Uterus (tissue), 4 donors: ENCODE results near the gene PI4K2A. TPM values are rescaled to one million over a fixed set of nuclear protein-coding genes. Genes with fewer than 3 reads are reported as not detected.
A peak's percentile ranks its signal among the peaks of the same experiment; 100 is the strongest.

Experiments
- DNase-seq, 2 donors: peaks; one replicate each; pipeline ENCODE4 v3.0.0-alpha.2; 2019 to 2020
- H3K27ac ChIP-seq, 2 donors: fragments of 200-600 bp; sonication (generic); 1 replicate in 1 of 2; 2 replicates in 1 of 2; pipeline ENCODE4 v1.5.1; 2016 to 2018
- H3K27me3 ChIP-seq, 2 donors: fragments of 200-600 bp; sonication (generic); one replicate each; pipeline ENCODE4 v1.5.1; 2018 to 2019; ENCODE audit warnings: control low read depth in 1 of 2
- H3K36me3 ChIP-seq, 2 donors: fragments of 200-600 bp; sonication (generic); one replicate each; pipeline ENCODE4 v1.5.1; 2019; ENCODE audit warnings: control low read depth in 1 of 2
- H3K4me1 ChIP-seq, 2 donors: fragments of 200-600 bp; sonication (generic); one replicate each; pipeline ENCODE4 v1.5.1; 2018 to 2019; ENCODE audit warnings: control low read depth in 1 of 2
- H3K4me3 ChIP-seq, 2 donors: fragments of 200-600 bp; sonication (generic); 1 replicate in 1 of 2; 2 replicates in 1 of 2; pipeline ENCODE4 v1.5.1; 2018 to 2019; ENCODE audit warnings: mild to moderate bottlenecking in 1 of 2
- H3K9me3 ChIP-seq, 2 donors: fragments of 200-600 bp; sonication (generic); one replicate each; pipeline ENCODE4 v1.5.1; 2019; ENCODE audit warnings: control low read depth in 1 of 2
- POLR2A ChIP-seq, 2 donors: fragments of 450-650 bp; IDR thresholded peaks; one replicate each; pipeline ENCODE4 v1.6.1; 2016; ENCODE audit warnings: antibody characterized with exemption in 2 of 2, mild to moderate bottlenecking in 1 of 2, moderate library complexity in 1 of 2
- intact Hi-C: fragments of 100-400 bp; cut with DNase I; formaldehyde crosslinking; loops from one replicate; pipeline ENCODE4 v1.15.1; 2023; ENCODE audit warnings: low total_unique reads
- total RNA-seq, 4 donors: library from RNA; depleted of rRNA in 3 of 4; stranded (reverse); fragments of >200 nt in 3 of 4; gene quantifications; one replicate each; pipeline versions ENCODE4 v1.1.0 to v1.2.4, GENCODE V29; 2014 to 2023
- TF ChIP-seq, protein P1 (sequence below), 4 experiments: fragments of 200-600 bp in 2 of 4; fragments of 450-650 bp in 2 of 4; sonication (generic) in 2 of 4; IDR thresholded peaks; one replicate each; pipeline ENCODE4 v1.5.1; 2016 to 2019; ENCODE audit warnings: antibody characterized with exemption in 4 of 4, mild to moderate bottlenecking in 2 of 4, moderate library complexity in 1 of 4
- donor health status: DM: yes; HTN: yes; CAD: no.

PI4K2A gene
- total RNA-seq, 4 donors from 2014 or later: 5.6 to 14.7 (median 11.9) TPM

DNA sequence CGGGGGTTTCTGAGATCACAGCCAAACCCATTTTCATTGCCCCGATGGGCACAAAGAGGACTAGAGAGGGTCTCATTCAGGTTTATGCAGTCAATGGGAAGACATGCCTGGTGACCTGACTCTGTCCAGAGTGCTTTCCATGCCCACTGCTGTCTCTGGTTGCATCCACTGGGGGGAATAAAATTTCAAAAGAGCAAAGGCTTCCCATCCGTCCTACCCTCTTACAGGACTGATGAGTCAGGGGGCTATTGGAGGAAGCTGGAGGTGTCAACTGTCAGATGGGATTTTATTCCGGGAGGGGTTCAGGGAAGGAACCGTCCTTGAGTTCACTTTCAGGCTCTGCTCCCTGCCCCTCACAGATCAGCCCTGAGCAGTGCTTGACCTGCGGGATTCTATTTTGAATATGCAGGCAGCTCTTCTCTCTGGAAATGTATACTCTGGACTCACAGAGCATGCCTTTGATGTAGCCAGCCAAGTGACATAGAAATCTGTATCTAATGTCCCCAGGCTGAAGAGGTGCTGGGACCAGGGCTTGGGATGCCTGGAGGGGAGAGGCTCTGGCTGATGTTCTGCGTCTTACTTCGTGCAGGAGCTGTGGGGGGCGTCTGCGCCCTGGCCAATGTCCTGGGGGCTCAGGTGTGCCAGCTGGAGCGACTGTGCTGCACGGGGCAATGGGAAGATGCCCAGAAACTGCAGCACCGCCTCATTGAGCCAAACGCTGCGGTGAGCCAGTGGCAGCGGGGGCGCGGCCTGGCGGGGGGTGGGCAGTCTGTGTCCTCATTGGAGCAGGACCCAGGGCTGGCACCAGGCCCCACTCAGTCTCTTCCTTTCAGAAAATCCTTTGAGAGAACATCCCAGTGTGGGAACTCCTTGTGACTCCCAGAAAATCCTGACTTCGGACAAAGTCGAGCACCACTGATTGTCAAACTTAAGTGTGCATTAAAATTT, 38.9 kb upstream of the PI4K2A start:
- no peak for TF ChIP-seq POLR2A (IDR thresholded peaks at IDR 0.05)
- TF ChIP-seq, protein P1, sequence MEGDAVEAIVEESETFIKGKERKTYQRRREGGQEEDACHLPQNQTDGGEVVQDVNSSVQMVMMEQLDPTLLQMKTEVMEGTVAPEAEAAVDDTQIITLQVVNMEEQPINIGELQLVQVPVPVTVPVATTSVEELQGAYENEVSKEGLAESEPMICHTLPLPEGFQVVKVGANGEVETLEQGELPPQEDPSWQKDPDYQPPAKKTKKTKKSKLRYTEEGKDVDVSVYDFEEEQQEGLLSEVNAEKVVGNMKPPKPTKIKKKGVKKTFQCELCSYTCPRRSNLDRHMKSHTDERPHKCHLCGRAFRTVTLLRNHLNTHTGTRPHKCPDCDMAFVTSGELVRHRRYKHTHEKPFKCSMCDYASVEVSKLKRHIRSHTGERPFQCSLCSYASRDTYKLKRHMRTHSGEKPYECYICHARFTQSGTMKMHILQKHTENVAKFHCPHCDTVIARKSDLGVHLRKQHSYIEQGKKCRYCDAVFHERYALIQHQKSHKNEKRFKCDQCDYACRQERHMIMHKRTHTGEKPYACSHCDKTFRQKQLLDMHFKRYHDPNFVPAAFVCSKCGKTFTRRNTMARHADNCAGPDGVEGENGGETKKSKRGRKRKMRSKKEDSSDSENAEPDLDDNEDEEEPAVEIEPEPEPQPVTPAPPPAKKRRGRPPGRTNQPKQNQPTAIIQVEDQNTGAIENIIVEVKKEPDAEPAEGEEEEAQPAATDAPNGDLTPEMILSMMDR (IDR thresholded peaks at IDR 0.05): no peak
- Histone ChIP-seq H3K36me3 (no peaks in the 10 kb centered on the region), H3K27me3 (no peaks in the 10 kb centered on the region), H3K9me3 (no peaks in the 10 kb centered on the region), H3K27ac (no peak overlapping the region), H3K4me3 (no peak overlapping the region), H3K4me1 (peaks cover 0 to 8% of the 10 kb centered on the region in 2 donors)
- DNase-seq: no peak
- intact Hi-C loops: no loop called here

DNA sequence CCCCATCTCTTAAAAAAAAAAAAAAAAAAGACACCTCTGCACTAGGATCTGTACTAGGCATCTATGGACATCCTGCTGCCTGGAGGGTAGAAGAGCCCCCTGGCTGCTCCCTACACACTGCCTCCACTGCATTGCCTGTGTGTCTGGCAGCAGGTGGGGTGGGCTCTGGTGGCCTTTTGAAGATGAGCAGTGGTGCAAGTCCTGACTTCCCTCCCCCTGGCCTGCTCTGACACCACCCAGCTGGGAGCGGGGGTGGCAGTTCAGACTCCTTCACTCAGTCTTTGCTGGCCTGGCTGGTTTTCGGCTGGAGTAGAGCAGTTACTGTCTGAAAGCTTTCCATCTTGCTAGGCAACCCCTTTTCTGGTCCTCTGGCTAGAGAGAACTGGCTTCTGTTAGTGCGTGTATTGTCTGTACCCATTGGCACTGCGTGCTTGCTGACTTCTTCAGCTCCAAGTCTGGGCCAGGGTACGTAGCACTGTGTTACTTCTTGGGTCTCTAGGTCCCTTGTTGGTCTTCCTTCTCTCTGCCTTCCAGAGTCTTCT, 33.3 kb upstream of the PI4K2A start:
- H3K4me1 ChIP-seq: no peaks in the 10 kb centered on the region
- intact Hi-C loops: no loop called here
- H3K9me3 ChIP-seq: no peaks in the 10 kb centered on the region
- no peak for DNase-seq
- no peak overlapping the region for H3K4me3 ChIP-seq
- H3K27ac ChIP-seq: no peak overlapping the region
- no peaks in the 10 kb centered on the region for H3K36me3 ChIP-seq
- no peaks in the 10 kb centered on the region for H3K27me3 ChIP-seq
- TF ChIP-seq, protein P1 (IDR thresholded peaks at IDR 0.05): no peak
- TF ChIP-seq POLR2A (IDR thresholded peaks at IDR 0.05): no peak

DNA sequence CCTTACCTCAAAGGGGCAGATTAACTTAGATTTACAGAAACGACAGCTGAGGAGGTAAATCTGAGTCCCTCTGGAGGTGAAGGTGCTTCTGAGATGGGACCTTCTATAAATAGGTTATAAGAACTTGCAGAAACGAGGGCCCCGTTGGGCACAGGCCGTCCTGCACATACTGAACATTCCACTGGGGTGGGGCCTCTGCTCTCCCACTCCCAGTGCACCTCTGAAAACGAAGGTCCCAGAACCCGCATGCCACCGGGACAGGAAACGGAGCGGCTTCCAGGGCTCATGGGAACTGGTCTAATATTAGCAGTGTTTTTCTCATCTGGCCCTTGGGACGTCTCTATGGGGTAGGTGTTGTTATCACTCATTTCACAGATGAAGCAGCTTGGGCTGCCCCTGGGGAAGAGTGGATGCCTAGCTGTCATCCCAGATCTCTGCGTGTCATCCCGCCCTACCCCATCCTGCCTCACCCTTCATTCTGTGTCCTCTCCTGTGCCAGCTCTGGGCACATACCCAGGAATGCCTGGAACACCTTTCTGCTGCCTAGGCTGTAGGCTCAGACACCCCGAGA, 31.4 kb upstream of the PI4K2A start:
- no peaks in the 10 kb centered on the region for H3K27me3 ChIP-seq
- H3K27ac ChIP-seq: no peak overlapping the region
- no peaks in the 10 kb centered on the region for H3K9me3 ChIP-seq
- intact Hi-C loops: no loop called here
- H3K4me3 ChIP-seq: no peak overlapping the region
- H3K36me3 ChIP-seq: no peaks in the 10 kb centered on the region
- TF ChIP-seq, protein P1 (IDR thresholded peaks at IDR 0.05): no peak
- no peak for TF ChIP-seq POLR2A (IDR thresholded peaks at IDR 0.05)
- no peak for DNase-seq
- H3K4me1 ChIP-seq: no peaks in the 10 kb centered on the region

DNA sequence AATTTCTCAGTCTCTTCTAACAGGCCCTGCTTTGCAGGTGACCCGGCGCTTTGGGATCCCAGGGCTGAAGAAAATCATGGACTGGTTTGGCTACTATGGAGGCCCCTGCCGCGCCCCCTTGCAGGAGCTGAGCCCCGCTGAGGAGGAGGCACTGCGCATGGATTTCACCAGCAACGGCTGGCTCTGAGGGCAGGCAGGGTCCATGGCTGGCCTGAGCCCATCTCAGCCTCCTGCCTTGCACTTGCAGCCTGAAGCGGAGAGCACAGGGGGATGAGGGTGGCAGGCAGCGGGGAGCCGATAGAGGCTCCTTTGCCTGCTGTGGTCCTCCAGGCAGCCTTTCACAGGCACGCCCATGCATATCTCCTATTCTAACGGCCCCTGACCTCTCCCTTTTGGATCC, 29.0 kb upstream of the PI4K2A start:
- H3K27me3 ChIP-seq: no peaks in the 10 kb centered on the region
- no peak for DNase-seq
- intact Hi-C loops: no loop called here
- no peak for TF ChIP-seq POLR2A (IDR thresholded peaks at IDR 0.05)
- TF ChIP-seq, protein P1 (IDR thresholded peaks at IDR 0.05): no peak
- no peak overlapping the region for H3K4me3 ChIP-seq
- no peaks in the 10 kb centered on the region for H3K36me3 ChIP-seq
- no peaks in the 10 kb centered on the region for H3K4me1 ChIP-seq
- H3K27ac ChIP-seq: no peak overlapping the region
- H3K9me3 ChIP-seq: no peaks in the 10 kb centered on the region

DNA sequence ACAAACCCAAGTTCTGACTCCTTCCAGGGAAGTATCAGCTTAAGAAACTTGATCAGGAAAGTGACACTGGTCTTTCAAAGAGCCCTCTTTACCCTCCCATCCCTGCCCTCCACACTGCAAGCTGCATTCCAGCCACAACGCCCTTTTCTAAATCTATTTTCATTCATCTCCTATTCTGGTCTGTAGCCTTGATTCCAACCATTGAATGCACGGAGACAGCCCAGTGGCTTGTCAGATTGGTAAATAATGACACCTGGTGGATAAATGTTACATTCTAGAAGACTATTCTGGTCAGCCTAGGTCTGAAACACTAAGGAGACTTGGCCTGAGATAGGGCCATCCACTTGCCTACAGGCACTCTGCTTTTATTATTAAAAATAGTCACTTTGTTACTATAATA, 28.1 kb upstream of the PI4K2A start:
- no peak for DNase-seq
- intact Hi-C loops: no loop called here
- Histone ChIP-seq H3K4me1 (no peaks in the 10 kb centered on the region), H3K27me3 (no peaks in the 10 kb centered on the region), H3K27ac (no peak overlapping the region), H3K36me3 (no peaks in the 10 kb centered on the region), H3K9me3 (no peaks in the 10 kb centered on the region), H3K4me3 (no peak overlapping the region)
- TF ChIP-seq POLR2A (IDR thresholded peaks at IDR 0.05): no peak
- TF ChIP-seq, protein P1 (IDR thresholded peaks at IDR 0.05): peak; percentile 52 to 81 (median 62)
